GM21447 (cell line): ENCODE data around the gene HOXA3.

Source experiments
- ATAC-seq: cut with Tn5 transposase; IDR thresholded peaks from one replicate; pipeline ENCODE4 v1.9.1; 2021; ENCODE audit not compliant: unreplicated experiment

The HOXA3 gene

GRCh38 chr7:27151931-27152815 lies at the start of gene HOXA3:
TSS of gene HOXA3 (minus strand) at chr7:27152583. CDS start at chr7:27110640, 41,943 bp downstream.
- no peak for ATAC-seq

DNA sequence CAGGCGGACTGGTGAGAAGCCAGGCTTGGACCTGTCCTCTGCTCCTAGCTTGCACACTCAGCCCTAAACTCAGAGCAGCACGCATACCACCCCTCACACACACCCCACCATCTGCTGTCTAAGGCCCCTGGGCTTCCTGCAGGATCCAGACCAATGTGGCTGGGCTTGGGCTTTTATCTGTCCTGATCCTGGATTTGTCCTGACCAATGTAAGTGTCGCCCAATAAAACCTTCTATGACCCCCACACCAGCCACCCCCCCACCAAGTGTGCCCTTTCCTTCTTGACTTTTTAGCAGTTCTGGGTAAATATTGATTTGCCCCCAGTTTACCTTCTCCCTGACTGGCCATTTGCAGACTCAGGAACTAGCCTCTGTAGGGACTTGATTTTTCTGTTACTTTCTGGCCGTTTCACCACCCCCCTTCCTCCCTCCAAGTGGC lies 49.2 kb upstream of the HOXA3 start:
- no peak for ATAC-seq

DNA sequence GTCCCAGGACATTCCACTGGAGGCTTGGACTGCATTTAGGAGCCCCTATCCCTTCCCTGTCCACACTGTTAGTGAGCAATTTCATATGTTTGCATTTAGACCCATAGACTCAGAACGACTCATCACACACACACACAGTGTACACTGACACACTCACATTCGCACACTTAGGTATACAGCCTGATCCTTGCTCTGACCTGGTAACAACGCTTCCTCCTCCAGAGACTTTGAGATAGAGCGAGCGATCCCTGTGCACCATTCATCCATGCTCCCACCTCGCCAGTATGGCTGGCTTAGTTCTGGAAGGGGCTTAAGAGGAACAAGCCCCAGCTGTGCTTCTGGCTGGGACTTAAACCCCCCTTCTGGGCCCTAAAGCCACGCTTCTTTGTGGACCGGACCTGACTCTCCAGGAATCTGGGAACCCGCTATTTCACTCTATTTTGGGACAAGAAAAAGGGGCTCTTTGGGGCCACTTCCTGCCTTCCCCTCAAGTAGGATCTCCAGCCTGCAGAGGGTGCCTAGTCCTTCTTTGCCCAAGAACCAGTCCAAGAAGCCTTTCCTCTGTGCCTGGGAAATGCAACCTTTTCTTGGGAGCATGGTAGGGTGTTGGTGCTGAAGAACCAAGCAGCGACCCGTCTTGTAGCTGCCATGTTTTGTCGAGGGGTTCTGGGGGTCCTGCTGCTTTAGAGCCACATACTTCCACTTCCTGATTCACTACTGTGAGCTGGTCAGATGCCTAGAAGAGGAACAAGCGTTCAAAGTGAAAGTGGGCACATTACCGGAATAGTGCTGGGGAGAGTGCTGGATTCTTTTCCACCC lies 48.6 kb upstream of the HOXA3 start:
- no peak for ATAC-seq

GRCh38 chr7:27199849-27200760 lies 47.7 kb upstream of the HOXA3 start, which contains the start of gene HOXA13:
TSS of gene HOXA13 (minus strand) at chr7:27200091. CDS start at chr7:27200077, 14 bp downstream.
- no peak for ATAC-seq

GRCh38 chr7:27198871-27199801 lies 46.8 kb upstream of the HOXA3 start:
- ATAC-seq, result no peak

DNA sequence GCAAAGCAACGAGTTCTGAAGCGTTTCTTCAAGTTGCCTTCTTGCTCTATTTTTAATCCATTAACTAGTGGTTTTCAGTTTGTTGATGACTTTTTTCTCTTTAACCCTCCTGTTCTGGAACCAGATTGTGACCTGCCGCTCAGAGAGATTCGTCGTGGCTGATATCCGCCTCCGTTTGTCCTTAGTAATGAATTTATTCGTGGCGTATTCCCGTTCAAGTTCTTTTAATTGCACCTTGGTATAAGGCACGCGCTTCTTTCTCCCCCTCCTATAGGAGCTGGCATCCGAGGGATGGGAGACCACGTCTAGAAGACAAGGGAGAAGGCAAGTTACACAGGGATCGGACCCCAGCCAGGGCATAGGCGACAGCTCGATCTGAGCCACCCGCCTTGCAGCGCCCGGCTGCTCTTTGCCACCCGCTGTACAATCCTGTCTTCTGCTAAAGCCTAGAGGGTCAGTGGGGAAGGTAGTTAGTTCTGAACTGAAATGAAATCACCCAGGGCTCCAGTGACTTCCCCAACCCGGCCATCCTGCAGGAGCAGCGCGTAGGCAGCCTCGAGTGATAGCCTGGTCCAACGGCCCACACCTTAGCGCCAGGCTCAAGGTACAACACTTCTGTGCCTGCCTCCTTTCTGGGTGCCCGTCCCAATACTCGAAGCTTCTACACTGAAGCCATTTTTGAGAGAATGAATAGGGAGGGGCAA lies 45.9 kb upstream of the HOXA3 start:
- ATAC-seq, result no peak

- ATAC-seq, result no peak
Observed at GRCh38 chr7:27197137-27198042, 45.0 kb upstream of the HOXA3 start.

DNA sequence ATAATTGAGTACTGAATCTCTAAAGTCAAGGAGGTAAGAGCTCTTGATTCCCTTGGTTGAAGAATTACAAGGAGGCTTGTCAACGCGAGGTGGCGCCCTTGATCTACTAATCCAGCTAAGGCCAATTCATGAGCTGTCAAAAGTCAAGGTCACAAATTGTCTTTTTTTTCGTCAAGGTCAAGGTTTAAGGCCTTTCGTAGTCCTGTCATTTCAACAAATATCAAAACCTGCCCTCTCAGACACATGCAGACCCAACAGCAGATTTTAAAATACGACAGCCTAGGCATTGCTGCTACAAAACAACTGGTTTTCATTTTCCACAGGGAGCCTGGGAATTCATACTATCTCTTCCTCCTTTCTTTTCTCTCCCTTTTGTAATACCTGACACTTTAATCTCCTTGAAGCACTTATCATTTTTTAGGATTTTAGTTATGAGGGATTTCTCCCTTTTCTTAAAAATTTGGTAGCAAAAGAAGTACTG lies 43.9 kb upstream of the HOXA3 start:
- no peak for ATAC-seq

DNA sequence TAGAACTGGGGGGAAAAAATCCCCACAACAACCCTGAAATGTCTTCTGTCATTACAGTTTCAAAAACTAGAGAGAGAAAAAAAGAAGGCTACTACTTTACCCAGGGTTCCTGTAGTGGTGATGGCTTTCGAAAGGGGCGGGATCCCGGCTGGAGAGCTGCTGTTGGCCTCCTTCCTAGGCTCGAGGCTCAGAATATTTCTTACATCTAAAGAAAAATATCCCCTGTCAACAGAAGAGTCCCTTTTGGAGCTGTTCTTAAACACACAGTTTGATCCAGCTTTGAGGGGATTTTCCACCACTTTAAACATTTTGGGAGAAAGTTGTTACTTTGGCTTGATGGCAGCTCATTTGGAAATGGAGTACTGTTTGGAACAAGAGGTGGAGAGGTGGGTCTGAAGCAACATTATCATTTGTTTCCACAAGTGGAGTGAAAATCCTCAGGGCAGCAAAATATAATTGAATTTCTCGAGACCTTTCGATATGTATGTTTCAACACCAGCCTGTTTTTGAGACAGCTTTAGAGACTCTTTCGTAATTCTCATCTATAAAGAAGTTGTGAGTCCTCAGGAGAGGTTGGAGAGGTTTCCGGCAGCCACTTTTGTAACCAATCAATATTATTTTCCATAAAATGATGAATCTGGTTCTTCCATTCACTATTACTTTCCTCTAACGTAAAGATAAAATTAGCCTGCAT lies 42.5 kb upstream of the HOXA3 start:
- ATAC-seq, result no peak

- no peak for ATAC-seq
Observed at GRCh38 chr7:27194002-27194352, 41.6 kb upstream of the HOXA3 start.

DNA sequence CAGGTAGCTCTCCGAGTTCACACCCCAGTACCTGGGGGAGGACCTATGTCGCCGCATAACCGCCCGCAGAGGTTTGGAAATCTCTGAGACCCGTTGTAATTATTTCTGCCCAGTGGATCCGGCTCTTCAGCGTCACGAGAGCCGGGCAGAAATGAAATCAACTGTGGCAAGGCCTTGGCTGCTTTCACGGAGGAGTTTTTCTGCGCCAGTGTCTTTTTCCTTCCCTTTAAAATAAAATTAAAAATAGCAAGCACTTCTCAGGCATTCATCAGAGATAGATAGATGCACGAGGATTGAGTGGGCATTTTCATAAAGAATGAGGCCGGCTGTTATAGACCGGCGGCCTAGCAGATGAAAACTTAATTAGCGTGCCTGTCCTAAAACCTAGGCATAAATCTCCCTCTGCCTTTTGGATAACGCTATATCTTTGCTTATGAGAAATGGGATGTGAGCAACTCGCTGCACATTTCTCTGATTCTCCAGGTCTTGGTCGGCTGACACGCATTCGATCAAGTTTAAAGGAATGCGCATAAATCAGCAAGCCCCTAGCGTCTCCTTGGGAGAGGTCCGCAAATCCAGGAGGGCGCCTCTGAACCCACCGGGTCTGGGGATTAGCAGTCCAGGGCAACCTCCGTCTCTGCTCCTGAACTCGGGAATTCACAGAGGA lies 41.1 kb upstream of the HOXA3 start:
- ATAC-seq, result no peak

DNA sequence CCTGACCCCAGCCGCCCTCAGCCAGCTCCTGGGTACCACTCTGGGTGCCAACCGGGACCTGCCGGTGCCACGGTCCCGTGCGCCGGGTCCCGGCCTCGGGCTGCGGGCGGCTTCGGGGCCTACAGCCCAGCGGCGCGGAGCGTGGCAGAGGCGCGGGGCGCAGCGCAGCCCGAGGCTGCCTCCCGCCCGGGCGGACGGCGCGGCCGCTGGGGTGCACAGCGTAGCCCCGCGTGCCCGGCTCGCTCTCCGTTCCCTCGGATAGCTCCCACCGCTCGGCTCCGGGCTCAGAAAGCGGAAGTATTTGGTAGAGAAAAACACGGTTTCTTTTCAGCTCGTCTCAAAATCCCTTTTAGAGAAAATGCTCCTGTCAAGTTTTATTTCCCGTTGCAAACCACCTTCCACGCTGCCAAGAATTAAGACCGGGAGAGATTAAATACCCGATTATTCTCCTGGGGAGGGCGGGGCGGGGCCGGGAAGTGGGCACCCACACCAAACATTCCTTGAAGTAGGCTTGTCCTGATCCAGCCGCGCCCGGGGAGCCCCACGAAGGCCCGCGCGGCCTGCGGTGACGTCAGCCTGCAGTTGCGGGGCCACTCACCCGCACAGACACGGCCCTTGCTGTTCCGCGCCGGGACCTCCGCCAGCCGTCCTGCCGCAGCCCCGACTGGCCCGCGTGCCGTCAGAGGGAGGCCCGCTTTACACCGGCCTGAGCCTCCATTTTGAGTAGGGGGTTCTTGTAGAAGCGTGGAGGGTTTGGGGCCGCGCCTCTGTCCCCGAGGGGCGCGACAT lies 40.4 kb upstream of the HOXA3 start:
- no peak for ATAC-seq

- no peak for ATAC-seq
Observed at GRCh38 chr7:27191833-27192545, 39.6 kb upstream of the HOXA3 start.

- ATAC-seq, result no peak
Observed at GRCh38 chr7:27191161-27191731, 38.9 kb upstream of the HOXA3 start.
